Kidney epithelial cell (primary cell): Measurements from ENCODE around the gene PLD1. TPM values are rescaled to one million over a fixed set of nuclear protein-coding genes. Genes with fewer than 3 reads are reported as not detected.

ENCODE experiments used
- DNase-seq: peaks from one replicate; pipeline ENCODE4 v3.0.0-alpha.2; 2010; ENCODE audit warnings: low read depth
- H3K27me3 ChIP-seq: 2 replicates; pipeline ENCODE4 v1.6.0; 2011; ENCODE audit warnings: low read length; ENCODE audit not compliant: control insufficient read depth, insufficient read depth
- H3K36me3 ChIP-seq: 2 replicates; pipeline ENCODE4 v1.5.1; 2011; ENCODE audit warnings: low read length; ENCODE audit not compliant: control insufficient read depth, insufficient read depth
- H3K4me3 ChIP-seq: 2 replicates; pipeline ENCODE4 v1.5.1; 2011; ENCODE audit warnings: low read depth, mild to moderate bottlenecking, control low read depth, low read length
- CTCF ChIP-seq: IDR thresholded peaks from 2 replicates; pipeline ENCODE4 v1.5.1; 2011; ENCODE audit warnings: mild to moderate bottlenecking, moderate library complexity, low read length, control low read depth, inconsistent platforms; ENCODE audit not compliant: insufficient read depth, poor library complexity, severe bottlenecking
- total RNA-seq: library from RNA; depleted of rRNA; stranded (reverse); fragments of >200 nt; gene quantifications from 2 replicates; pipeline ENCODE4 v1.2.3, GENCODE V29; 2015

Gene PLD1
- total RNA-seq, 1 donor from 2014 or later: 5.8 TPM

DNA sequence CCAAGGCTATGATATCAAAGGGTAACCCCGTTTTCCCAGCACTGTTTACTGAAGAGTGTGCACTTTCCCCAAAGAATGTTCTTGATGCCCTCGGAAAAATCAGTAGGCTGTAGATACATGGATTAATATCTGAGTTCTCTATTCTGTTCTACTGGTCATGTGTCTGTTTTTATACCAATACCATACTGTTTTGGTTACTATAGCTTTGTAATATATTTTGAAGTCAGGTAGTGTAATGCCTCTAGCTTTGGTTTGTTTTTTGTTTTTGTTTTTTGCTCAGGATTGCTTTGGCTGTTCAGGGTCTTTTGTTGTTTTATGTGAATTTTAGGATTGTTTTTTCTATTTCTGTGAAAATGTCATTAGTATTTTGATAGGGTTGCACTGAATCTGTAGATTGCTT is 95.1 kb downstream of the PLD1 start:
- H3K4me3 ChIP-seq: no peak overlapping the region
- H3K36me3 ChIP-seq: no peaks in the 10 kb centered on the region
- DNase-seq: no peak
- TF ChIP-seq CTCF: no peak
- H3K27me3 ChIP-seq: no peaks in the 10 kb centered on the region

GRCh38 chr3:171712171-171712938 is 97.9 kb downstream of the PLD1 start:
- DNase-seq: no peak
- Histone ChIP-seq H3K36me3 (no peaks in the 10 kb centered on the region), H3K27me3 (no peaks in the 10 kb centered on the region), H3K4me3 (no peak overlapping the region)
- TF ChIP-seq CTCF: no peak

GRCh38 chr3:171711461-171712170 is 98.7 kb downstream of the PLD1 start:
- Histone ChIP-seq H3K4me3 (no peak overlapping the region), H3K27me3 (no peaks in the 10 kb centered on the region), H3K36me3 (no peaks in the 10 kb centered on the region)
- no peak for DNase-seq
- TF ChIP-seq CTCF: no peak

DNA sequence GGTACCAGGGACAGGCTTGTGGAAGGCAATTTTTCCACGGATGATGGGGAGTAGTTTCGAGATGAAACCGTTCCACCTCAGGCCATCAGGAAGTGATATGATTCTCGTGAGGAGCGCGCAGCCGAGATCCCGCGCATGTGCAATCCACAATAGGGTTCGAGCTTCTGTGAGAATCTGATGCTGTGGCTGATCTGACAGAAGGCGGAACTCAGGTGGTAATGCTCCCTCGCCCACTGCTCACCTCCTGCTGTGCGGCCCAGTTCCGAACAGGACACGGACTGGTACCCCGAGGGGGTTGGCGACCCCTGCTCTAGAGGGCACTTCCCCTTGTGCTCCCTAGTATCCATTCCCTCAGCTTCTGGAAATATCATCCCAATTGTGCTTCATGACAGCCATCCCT is 99.9 kb downstream of the PLD1 start:
- no peak for DNase-seq
- no peak overlapping the region for H3K4me3 ChIP-seq
- no peak for TF ChIP-seq CTCF
- no peaks in the 10 kb centered on the region for H3K27me3 ChIP-seq
- no peaks in the 10 kb centered on the region for H3K36me3 ChIP-seq

DNA sequence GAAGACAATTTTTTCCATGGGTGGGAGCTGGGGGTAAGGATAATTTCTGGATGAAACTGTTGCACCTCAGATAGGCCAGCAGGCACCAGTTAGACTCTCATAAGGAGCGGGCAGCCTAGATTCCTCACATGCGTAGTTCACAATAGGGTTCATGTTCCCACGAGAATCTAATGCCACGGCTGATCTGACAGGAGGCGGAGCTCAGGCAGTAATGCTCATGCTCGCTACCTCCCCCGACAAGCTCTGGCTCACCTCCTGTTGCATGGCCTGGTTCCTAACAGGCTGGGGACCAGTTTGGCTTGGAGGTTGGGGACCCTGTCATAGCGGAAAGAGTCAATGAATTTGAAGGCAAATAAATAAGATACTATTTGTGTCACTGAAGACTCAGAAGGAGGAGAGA is 105.5 kb downstream of the PLD1 start:
- no peaks in the 10 kb centered on the region for H3K36me3 ChIP-seq
- no peak for DNase-seq
- H3K4me3 ChIP-seq: no peak overlapping the region
- TF ChIP-seq CTCF: no peak
- no peaks in the 10 kb centered on the region for H3K27me3 ChIP-seq
